Measurements from ENCODE around the gene HAGHL.

HAGHL gene

DNA sequence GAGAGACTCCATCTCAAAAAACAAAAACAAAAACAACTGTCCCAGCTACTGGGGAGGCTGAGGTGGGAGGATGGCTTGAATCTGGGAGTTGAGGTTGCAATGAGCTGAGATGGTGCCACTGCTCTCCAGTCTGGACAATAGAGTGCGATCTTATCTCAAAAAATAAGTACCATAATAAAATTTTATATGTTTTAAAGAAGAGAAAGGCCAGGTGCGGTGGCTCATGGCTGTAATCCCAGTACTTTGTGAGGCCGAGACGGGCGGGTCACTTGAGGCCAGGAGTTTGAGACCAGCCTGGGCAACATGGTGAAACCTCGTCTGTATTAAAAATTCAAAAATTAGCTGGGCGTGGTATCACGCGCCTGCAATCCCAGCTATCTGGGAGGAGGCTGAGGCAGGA lies 49.9 kb downstream of the HAGHL start:
- no peak for DNase-seq

DNA sequence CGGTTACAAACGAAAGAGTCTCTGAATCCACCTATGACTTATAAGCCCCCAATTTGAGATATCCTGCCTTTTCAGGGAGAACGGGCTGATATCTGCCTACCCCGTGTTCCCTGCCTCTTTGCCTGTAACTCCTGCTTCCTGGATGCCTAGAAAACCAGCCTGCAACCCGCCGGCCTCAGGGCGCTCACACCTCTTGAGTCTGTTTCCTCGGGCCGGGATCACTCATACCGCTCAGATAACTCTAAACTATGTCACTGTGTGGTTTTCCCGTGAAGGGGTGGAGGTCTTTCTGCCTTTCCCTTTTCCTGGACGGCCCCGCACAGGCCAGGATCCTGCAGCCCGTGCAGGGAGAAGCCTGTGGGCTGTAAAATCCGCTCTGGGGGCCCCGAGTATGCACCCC lies 50.9 kb downstream of the HAGHL start:
- peak; percentile 51 for DNase-seq

DNA sequence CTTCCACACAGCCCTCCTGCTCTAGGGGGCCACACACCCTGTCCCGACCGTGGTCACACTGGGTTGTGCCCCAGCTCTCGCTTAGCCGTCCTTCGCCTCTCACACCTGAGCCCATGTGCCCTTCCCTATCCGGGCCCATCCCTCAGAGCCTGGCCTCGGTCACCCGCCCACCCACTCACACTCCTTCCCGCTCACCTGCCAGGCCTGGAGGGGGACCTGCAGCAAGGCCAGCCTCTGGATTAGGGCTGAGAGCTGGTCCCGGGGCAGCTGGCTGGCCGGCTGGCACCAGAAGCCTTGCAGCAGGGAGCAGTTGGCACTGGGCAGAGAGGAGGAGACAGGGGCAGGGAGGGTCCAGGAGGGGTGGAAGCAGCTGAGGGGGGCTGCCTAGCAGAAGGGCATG lies 51.5 kb downstream of the HAGHL start:
- no peak for DNase-seq

DNA sequence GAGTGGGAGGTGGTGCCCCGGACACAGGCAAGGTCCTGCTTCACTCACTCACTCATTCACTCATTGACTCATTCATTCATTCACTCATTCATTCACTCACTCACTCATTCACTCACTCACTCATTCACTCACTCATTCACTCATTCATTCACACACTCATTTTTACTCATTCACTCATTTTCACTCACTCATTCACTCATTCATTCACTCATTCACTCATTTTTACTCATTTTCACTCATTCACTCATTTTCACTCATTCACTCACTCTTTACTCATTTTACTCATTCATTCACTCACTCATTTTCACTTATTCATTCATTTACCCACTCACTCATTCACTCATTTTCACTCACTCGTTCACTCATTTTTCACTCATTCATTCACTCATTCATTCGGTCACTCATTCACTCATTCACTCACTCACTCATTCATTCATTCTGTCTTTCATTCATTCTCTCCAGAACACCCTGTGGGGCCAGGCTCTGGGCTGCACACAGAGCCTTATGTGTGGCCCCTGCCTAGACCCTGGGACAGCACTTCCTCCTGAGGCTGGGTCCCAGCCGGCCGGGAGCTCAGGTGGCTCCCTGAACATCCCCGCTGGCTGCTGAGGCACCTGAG lies 52.1 kb downstream of the HAGHL start:
- no peak for DNase-seq
